Measurements from ENCODE around the gene AZI2. TPM values are rescaled to one million over a fixed set of nuclear protein-coding genes. Genes with fewer than 3 reads are reported as not detected.
A peak's percentile ranks its signal among the peaks of the same experiment; 100 is the strongest.

AZI2 gene
- polyA plus RNA-seq, 1 donor (not counting 4 experiments of a cell fraction or from before 2014, with no cell fraction given): 81.8 TPM

DNA sequence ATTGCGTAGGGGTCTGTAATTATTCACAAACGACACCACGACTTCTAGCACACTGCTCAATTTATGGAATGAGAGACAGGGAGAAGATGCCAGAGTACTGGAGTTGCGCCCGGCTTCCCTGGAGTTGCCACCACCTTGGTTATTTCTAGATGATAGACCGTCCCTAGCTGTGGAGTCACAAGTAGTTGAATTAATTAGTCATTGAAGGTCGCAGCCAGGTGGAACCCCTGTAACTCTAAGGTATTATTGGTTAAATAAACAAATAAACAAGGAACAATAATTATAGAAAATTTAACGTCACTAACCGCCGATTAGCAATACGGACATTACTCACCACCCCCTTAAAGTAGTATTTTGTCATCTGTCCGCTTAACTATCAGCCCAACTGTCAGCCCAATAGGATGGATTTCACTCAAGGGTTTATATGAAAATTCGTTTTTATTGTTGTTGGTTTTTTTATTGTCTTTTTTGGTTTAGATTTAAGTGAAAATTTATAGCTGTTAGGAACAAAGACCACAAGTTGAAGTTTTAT, 911 bp upstream of the AZI2 start:
- H3K4me2 ChIP-seq (ENCODE audit: control insufficient read depth, extremely low read depth, insufficient read depth, low read depth, low read length): peak overlapping the region; percentile 91
- dilution Hi-C loops (cut with MboI; ENCODE audit: extremely low pct_ligation_motif_present, low sequenced_read_pairs): no loop called here
- peak overlapping the region; percentile 95 for H2AFZ ChIP-seq (ENCODE audit: control insufficient read depth, low read length)
- peak overlapping the region; percentile 98 for H3K27ac ChIP-seq (ENCODE audit: control insufficient read depth, insufficient read depth, low read length)
- no peaks in the 10 kb centered on the region for H3K9me3 ChIP-seq (ENCODE audit: control insufficient read depth, low read depth, low read length)
- H3K9me1 ChIP-seq (ENCODE audit: control insufficient read depth, extremely low read depth, insufficient read depth, low read length): no peaks in the 10 kb centered on the region
- H3K4me3 ChIP-seq (ENCODE audit: control insufficient read depth in 2 of 3, extremely low read depth in 1 of 3, insufficient read depth in 2 of 3, low read depth in 1 of 3, low read length in 3 of 3): peak overlapping the region; percentile 62 to 94 (median 91)
- H3K79me2 ChIP-seq (ENCODE audit: control insufficient read depth, insufficient read depth, low read length): peaks cover 33% of the 10 kb centered on the region
- H3K4me1 ChIP-seq (ENCODE audit: control insufficient read depth, extremely low read depth, insufficient read depth, low read length): peaks cover 14% of the 10 kb centered on the region
- peak overlapping the region; percentile 94 for H3K9ac ChIP-seq (ENCODE audit: control insufficient read depth, extremely low read depth, insufficient read depth, low read length)
- no peaks in the 10 kb centered on the region for H4K20me1 ChIP-seq (ENCODE audit: control insufficient read depth, extremely low read depth, insufficient read depth, low read length)
- H3K36me3 ChIP-seq (ENCODE audit: control insufficient read depth in 2 of 2, extremely low read depth in 1 of 2, insufficient read depth in 2 of 2, low read length in 2 of 2): no peaks in the 10 kb centered on the region
- FAIRE-seq (peak; percentile 43), DNase-seq (ENCODE audit: low read depth, low spot score) (no peak)
- no peak for TF ChIP-seq CTCF (optimal IDR thresholded peaks at IDR 0.05 in 1 of 3, IDR thresholded peaks at IDR 0.05 in 1 of 3, conservative IDR thresholded peaks at IDR 0.05 in 1 of 3; ENCODE audit: extremely low read depth in 1 of 3, insufficient read depth in 2 of 3, low read length in 3 of 3)
- no peak for TF ChIP-seq EZH2 (IDR thresholded peaks at IDR 0.05; ENCODE audit: low read length)
- H3K27me3 ChIP-seq (ENCODE audit: control insufficient read depth, extremely low read depth, insufficient read depth, low read length): no peaks in the 10 kb centered on the region

- no peak for TF ChIP-seq CTCF (optimal IDR thresholded peaks at IDR 0.05 in 1 of 3, IDR thresholded peaks at IDR 0.05 in 1 of 3, conservative IDR thresholded peaks at IDR 0.05 in 1 of 3; ENCODE audit: extremely low read depth in 1 of 3, insufficient read depth in 2 of 3, low read length in 3 of 3)
- TF ChIP-seq EZH2 (IDR thresholded peaks at IDR 0.05; ENCODE audit: low read length): no peak
- H3K27me3 ChIP-seq (ENCODE audit: control insufficient read depth, extremely low read depth, insufficient read depth, low read length): no peaks in the 10 kb centered on the region
- H3K9me1 ChIP-seq (ENCODE audit: control insufficient read depth, extremely low read depth, insufficient read depth, low read length): no peaks in the 10 kb centered on the region
- H3K4me1 ChIP-seq (ENCODE audit: control insufficient read depth, extremely low read depth, insufficient read depth, low read length): peaks cover 19% of the 10 kb centered on the region
- H3K9ac ChIP-seq (ENCODE audit: control insufficient read depth, extremely low read depth, insufficient read depth, low read length): peak overlapping the region; percentile 94
- H3K4me3 ChIP-seq (ENCODE audit: control insufficient read depth in 2 of 3, extremely low read depth in 1 of 3, insufficient read depth in 2 of 3, low read depth in 1 of 3, low read length in 3 of 3): peak overlapping the region; percentile 62 to 94 (median 91)
- H3K4me2 ChIP-seq (ENCODE audit: control insufficient read depth, extremely low read depth, insufficient read depth, low read depth, low read length): peak overlapping the region; percentile 91
- peak overlapping the region; percentile 98 for H3K27ac ChIP-seq (ENCODE audit: control insufficient read depth, insufficient read depth, low read length)
- FAIRE-seq (no peak), DNase-seq (ENCODE audit: low read depth, low spot score) (no peak)
- no peaks in the 10 kb centered on the region for H3K36me3 ChIP-seq (ENCODE audit: control insufficient read depth in 2 of 2, extremely low read depth in 1 of 2, insufficient read depth in 2 of 2, low read length in 2 of 2)
- no peaks in the 10 kb centered on the region for H4K20me1 ChIP-seq (ENCODE audit: control insufficient read depth, extremely low read depth, insufficient read depth, low read length)
- no peaks in the 10 kb centered on the region for H3K9me3 ChIP-seq (ENCODE audit: control insufficient read depth, low read depth, low read length)
- H2AFZ ChIP-seq (ENCODE audit: control insufficient read depth, low read length): peak overlapping the region; percentile 88
- dilution Hi-C loops (cut with MboI; ENCODE audit: extremely low pct_ligation_motif_present, low sequenced_read_pairs): no loop called here
- peaks cover 46% of the 10 kb centered on the region for H3K79me2 ChIP-seq (ENCODE audit: control insufficient read depth, insufficient read depth, low read length)
These were observed 377 bp downstream of the AZI2 start for GRCh38 chr3:28348265-28348628.

Data from keratinocyte (primary cell).